Stimulated activated CD4-positive, alpha-beta T cell treated with anti-CD3 and anti-CD28 coated beads, Interleukin-2, amount 100 ng/mL, for 4 hours (primary cell): ENCODE data around the gene LAMTOR3.

Experiments
- DNase-seq: peaks from one replicate; pipeline ENCODE4 v3.0.0-alpha.2; 2020; ENCODE audit warnings: low read depth

LAMTOR3 gene

DNA sequence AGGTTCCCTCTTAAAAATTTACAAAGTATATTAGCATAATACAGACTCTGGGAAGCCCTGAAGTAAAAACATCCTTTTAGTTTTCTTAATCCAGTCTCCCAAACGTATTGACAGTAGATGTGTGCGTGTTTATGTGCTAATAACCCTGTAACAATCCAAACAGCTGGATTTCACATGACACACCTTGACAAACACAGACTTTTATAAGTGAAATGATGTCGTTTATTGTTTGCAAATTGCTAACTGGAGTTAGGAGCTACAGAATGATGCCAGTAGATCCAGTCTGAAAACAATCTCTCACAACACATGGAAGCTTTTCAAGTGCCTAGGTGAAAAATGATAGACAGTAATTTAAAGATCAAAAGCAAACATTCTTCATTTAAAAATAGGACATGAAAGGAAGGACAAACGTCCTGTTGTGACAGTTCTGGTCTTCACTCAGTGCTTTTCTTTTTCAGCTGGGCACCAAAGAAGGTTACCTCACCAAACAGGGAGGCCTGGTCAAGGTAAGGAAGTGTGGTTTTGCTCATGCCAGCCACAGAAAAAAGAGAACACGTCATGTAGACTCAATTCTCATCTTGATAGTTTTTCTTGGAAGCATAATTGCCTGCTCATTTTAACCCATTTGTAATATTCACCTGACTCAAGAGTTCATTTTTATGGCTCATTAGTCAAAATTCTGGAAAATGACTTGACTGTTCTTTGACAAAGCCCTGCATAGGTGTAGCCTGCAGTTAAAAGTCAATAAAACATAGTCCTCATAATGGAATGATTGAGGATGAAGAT is 32.9 kb downstream of the LAMTOR3 start:
- DNase-seq, result no peak

DNA sequence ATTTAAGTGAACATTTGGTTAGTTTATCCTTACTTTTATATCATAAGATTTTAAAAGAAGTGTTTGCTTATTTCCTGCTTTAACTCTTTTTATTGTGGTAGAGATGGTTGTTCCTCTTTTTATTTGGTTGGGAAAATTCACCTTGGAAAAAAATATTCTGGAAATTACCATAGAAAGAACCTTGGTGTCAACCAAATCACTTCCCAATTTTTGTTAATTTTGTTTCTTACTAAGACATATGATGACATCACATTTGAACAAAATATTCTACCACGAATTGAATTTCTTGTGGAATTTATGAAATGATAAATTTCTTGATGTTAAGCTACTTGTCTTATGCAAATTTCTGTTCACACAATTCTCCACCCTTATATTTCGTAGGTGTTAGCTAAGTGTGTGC is 33.7 kb downstream of the LAMTOR3 start:
- DNase-seq, result no peak

DNA sequence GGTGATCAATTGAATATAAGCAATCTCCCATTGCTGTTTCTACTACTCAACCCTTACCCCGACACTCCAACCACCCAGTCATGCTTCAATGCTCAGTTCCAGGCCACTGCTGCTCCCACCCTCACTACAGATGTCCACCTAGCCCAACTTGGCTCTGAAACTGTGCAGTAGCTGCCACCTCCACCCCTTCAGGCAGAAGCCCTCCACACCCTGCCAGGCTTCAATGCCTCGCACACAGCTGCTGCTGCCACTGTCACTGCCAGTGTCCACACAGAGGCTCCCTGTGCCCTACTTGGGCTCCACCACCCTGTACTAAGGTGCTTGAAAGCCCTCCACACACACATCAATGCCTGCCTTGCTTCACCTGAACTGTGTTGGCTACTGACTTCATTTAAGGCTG is 34.6 kb downstream of the LAMTOR3 start:
- DNase-seq, result no peak

DNA sequence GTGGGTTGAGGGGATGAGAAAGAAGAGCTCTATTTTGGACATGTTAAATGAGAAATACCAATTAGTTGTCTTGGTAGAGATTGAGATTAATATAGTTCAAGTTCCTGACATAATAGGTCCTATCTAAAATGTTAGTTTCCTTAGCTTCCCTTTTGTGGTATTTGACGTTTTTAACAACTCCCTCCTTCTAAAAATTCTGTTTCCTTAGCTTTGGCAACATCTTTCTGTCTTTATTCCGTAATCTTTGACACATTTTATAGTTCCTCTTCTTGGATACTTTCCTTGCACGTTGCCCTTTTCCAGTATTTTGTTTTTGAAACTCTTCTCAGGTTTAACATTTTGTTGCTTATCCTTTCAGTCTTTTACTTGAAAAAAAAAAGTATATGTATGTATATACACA is 36.9 kb downstream of the LAMTOR3 start:
- DNase-seq, result no peak

DNA sequence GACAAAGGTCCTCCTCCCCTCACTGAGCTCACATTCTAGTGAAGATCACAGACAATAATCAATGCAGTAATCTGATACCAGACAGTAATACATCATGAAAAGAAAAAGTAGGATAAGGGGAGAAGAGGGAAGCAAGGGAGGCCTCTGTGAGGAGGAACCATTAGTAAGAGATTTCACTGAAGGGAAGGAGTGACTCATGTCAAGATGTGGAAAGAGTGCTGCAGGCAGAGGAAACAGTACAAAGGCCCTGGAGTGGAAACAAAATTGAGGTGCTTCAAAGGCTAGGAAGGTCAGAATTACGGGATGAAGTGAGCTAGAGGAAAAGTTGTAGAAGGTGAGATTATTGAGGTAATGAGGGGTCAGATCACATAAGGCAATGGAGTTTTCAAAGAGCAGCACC is 38.1 kb downstream of the LAMTOR3 start:
- DNase-seq, result peak; percentile 26

DNA sequence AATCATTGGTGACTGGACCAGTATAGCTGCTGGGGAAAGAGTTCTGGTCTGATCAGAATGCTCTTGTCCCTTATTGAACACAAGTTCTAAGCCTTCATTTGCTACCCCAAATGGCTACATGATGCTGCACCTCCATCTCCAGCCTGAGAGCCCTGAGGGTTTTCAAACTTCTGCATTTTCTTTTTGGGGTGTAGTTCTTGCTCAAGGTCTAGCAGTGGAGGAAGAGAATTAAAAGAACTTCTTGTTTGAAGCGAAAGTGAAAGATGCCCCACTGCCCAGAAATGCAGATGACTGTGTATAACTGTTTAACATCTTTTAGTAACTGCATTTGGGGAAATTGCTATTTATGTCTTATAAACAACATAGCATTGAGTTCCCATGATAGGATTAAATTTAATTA is 38.5 kb downstream of the LAMTOR3 start:
- no peak for DNase-seq

DNA sequence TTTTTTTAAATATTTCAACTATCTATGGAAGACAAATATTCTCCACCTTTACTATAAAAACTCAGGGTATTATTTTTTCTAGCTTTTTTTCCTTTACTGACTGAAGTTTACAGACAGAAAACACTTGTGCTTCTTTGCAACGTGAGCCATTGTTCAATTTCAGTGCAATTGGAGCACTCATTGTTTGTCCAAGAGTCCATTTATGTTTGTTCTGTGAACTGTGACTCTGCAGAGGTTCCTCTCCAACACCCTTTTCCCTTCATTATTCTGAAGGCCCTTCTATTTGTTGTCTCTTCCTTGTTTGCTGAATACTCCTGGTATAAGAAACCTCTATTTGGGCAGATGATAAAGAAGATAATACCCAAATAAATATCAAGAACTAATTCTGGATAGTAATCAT is 40.2 kb downstream of the LAMTOR3 start:
- no peak for DNase-seq

DNA sequence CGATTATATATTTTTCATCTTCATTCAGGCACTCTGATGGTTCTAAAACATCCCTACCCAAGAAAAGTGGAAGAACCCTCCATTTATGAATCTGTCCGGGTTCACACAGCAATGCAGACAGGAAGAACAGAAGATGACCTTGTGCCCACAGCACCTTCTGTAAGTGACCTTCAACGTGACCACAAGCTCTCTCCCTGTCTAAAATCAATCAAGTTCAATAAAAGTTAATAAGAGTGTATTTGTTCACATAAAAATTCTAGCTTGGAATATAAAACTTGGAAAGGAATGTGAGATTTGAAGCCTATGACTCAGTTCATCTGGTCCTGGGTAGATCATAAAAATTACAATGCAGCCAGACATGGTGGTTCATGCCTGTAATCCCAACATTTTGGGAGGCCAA is 41.0 kb downstream of the LAMTOR3 start:
- no peak for DNase-seq

DNA sequence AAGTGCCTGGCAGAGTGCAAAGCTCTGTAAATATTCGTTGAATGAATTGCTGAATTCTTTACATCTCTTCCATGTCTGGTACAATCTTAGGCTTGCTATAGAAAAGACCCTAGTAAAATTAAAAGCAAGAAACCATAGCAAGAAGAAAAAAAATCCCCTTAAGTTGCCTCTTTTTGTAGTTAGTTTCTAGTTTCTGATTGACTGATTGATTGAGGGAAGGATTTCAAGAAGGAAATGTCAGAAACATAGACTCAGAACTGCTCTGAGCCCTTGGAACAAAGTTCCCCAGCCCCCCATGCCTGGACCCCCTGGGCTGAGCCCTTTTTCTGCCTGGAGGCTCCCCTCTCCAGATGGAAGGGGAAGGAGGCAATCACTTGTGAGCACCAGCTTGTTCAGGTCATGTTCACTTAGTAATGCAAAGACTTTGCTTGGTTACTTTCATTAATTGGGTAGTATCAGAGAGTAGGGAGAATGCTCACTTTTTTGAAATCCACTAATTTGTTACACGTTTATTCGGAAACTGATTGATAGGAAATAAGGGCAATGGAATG is 42.0 kb downstream of the LAMTOR3 start:
- DNase-seq, result no peak

DNA sequence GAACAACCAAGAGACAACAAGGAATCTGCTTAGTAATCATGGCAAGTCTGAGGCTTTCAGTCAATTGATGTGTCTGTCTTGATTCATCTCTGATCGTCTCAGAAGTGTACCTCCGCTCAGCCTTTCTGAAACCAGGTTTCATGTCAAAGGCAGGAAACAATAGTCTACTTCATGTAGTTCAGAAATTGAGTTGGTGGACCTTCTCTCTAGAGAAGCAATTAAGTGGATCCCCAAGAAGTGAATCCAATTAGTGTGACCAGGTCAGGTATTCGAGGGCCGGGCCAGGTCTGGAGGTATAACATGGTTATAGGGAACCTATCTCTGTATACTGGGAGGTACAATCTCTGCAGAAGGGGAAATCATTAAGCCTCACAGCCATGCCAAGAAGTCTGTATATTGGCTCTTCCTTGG is 45.6 kb downstream of the LAMTOR3 start:
- no peak for DNase-seq

DNA sequence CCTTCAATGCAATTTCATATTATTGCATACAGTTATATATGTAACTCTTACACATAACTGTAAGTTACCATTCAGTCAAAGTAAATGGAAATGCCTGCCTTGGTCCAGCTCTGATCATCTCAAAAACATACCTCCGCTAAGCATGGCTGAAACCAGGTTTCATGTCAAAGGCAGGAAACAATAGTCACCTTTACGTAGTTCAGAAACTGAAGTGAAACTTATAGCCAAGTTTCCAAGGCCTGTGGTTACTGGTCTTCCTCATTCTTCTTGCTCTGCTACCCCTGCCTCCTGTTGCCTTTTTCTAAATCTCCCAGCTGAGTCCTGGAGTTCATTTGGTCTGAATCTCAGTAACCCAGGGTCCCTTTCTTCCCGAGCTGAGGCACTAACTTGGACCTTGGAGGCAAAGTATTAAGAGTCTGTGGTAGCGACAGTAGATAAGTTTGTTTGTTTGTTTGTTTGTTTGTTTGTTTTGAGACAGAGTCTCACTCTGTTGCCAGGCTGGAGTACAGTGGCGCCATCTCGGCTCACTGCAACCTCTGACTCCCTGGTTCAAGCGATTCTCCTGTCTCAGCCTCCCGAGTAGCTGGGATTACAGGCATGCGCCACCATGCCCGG is 46.8 kb downstream of the LAMTOR3 start:
- no peak for DNase-seq

DNA sequence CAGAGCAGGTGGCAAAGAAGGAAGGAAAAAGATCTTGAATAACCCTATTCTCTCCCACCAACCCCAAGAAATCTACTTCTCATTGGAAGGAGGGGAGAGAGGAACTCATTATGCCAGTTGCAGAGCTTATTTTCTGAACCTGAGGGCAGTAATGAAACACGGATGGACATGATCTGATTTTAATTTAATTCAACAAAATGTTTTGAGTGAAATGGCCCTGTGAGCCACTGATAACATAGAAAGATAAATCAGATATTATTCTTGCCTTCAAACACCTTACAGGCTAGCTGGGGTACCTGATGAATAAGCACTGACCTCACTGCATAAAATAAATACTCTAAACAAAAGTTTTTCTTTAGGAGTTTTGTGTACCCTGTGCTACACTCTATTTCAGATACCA is 47.3 kb downstream of the LAMTOR3 start:
- no peak for DNase-seq

DNA sequence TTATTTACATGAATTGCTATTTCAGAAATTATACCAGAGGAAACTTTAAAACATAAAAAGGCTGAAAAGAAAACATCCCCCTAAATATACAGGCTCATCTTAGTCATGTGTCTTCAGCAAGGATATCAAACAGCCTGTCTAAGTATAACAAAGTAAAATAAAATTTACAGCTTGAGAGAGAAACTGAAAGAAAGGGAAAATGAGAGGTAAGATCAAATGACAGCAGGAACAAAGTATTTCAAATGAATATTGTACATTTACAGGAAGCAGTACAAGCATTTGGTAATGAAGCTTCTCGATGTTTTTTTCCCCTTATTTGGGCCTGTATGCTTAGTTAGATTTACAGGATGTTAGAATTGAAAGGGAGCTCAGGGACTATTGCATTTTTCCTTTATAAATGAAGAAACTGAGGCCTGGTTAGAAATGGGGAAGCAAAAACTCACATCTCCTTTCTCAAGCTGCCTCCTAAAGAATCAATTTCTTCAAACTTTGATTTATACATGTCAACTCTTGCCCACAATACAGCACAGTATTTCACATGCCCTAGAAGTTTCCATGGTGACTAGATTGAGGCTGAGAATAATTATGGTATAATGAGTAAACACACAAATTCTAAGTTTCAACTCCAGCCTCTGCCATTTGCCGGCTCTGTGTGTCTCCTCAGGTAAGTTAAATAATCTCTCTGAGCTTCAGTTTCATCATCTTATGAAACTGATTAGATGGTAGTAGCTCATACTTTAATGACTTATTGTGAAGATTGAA is 48.3 kb downstream of the LAMTOR3 start:
- DNase-seq, result no peak

DNA sequence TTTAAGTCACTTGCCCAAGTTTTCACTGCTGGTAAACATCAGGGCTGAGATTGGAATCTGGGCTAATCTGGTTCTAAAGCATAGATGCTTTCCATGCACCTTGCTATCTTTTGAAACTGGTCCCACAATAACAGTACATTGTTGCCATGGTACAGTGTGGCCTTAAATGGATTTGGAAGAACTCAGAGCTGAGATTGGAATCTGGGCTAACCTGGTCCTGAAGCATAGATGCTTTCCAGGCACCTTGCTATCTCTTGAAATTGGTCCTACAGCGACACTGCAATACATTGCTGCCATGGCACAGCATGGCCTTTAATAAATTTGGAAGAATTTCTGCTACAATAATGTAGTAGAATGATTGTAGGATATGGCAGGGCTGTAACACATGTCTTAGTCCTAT is 49.0 kb downstream of the LAMTOR3 start:
- DNase-seq, result no peak

DNA sequence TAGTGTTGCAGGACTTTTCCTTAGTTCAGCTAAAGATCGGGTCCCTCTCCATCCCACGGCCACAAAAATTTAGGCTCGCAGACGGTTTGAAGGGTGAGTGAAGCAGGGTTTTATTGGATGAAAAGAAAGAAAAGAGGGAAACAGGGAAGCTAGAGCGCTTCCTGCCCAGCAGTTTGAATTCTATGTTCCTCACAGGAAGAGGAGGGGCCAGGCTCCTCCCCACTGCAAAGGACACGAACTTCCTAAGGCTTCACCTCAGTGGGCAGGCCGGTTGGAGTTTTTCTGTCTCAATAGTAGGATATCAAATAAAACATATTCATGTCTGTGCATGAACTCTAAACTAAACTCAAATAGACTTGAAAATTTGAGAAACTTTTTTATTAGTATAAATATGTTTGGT is 50.2 kb downstream of the LAMTOR3 start:
- DNase-seq, result no peak

DNA sequence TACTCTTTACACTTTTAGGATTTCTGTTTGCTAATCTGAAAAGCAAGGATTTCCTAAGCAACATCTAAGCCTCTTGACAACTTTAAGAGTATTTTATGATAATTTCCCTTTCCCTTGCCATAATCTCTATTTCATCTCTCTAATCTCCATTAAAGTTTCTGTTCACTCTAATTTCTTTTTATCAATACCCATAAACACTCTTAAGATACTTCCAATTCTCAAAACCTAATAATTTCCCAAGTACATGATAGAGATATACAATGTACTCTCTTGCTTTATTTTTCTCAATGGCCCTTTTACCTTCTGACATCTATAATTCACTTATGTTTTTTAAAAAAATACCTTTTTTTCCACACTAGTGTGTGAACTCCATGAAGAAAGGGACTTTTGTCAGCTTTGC is 50.8 kb downstream of the LAMTOR3 start:
- DNase-seq, result no peak

DNA sequence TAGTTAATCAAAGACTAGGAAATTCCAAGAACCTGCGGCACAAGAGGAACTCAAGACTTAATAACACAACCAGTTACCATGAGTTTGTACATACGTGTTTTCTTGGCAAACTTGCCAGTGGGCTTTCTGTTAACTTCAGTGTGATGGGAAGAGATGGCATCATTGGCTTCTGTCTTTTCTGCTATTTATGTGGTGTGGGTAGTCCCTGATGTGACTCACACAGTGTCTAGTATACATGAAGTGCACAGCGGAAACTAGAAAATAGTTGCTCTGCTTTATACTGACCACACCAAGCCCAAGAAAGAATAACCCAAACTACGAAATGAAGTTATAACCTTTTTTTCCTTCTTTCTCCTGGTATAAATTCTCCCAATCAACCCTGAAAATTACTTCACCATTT is 53.1 kb downstream of the LAMTOR3 start:
- no peak for DNase-seq

DNA sequence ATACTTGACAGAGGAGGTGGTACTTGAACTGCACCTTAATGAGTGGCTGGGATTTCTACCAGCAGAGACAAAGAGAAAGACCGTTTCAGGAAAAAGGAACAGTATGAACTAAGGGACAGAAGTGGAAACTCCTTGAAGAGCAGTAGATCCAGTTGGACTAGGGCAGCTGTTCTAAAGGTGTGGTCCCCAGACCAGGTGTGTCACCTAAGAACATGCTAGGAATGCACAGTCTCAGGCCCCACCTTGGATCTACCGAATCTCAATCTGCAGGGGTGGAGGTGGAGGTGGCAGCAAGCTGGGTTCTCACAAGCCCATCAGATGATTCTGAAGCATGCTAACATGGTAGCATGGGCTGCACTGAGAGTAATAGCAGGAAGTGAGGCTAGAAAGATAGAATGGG is 55.3 kb downstream of the LAMTOR3 start:
- no peak for DNase-seq

DNA sequence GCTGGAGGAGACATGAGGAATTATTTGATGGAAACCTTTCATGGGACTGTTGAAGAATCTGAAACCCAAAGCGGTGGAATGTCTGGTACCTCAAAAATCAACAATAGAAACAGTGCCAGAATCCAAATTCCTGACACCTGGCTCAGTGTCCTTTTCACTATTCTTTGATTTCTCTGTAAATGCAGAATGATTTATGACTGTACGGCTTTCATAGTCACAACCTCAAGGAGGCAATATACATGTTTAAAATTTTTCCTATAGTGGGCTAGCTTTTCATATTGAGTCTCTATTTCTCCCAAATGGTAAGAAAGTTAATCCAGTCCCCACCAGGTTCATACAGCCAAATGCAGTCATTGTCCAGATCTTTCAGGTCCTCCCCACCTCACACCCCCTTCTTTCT is 58.3 kb downstream of the LAMTOR3 start:
- DNase-seq, result no peak

DNA sequence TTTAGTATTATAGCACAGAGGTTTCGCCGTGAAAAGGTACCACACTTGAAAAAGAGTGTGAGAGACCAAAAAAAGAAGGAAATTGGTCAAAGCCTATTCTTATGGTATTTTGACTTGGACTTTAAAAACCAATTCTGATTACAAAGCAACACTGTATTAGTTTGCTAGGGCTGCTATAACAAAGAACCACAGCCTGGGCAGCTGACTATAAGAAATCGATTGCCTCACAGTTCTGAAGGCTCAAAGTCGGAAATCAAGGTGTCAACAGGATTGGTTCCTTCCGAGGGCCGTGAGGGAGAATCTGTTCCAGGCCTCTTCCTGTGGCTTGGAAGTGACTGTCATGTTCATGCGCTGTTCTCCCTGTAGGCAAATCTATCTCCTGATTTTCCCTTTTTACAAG is 59.7 kb downstream of the LAMTOR3 start:
- DNase-seq, result no peak

DNA sequence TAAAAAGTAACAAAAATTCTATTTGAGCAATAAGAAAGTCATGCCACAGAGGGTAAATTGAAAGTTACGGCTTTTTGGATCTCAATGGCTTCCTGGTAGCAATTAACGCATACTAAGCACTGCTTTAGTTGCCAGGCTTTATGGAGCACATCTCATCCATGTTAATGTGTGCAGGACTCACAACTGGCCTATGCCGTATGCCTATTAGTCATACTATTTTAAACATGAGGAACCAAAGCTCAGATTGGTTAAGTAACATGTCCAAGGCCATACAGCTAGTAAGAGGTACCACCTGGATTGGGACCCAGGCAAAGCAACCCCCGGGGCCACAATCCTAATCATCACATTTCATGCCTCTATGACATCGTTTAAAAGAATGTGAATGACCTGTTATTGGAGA is 60.5 kb downstream of the LAMTOR3 start:
- no peak for DNase-seq

DNA sequence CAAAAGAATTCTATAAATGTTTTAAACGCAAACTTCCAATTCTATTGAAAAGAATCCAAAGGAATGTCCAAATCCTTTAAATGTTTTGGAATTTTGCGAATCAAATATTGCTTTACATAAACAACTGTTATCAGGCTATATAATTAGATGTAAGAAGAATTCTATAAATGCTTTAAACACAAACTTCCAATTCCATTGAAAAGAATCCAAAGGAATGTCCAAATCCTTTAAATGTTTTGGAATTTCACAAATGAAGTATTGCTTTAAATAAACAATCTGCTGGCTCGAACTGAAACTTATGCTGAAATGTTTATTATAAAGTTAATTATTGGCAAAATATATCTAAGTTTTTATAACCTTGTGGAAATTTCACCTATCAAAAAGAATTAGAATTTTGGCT is 61.5 kb downstream of the LAMTOR3 start:
- DNase-seq, result no peak

DNA sequence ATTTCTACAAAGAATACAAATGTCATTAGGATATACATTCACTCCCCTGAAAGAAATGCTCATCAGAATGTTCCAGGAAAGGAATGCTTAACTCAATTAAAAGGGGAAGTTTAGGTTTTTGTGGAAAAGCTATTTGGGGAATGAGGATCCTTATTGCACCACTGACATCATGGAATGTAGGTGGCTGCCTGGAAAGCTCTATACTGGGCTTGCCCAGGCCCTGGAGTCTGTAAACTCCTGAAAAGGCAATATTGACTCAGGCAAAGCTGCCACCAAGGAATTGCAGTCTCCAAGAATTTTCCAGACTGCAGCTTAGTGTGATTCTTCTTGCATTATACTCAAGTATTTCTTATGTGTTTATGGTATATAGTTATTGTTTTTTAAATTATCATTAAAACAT is 61.9 kb downstream of the LAMTOR3 start:
- DNase-seq, result no peak
